ENCODE measurements around the gene NPM1. TPM values are rescaled to one million over a fixed set of nuclear protein-coding genes. Genes with fewer than 3 reads are reported as not detected.
"Not testable (repeated sequence)": the region's sequence is repeated elsewhere in the genome, so short reads cannot be mapped to it uniquely, and the experiment has no call there.

The NPM1 gene
- total and polyA plus RNA-seq, 5 experiments from 2014 or later = 960 to 1,305 (median 1,086) TPM

DNA sequence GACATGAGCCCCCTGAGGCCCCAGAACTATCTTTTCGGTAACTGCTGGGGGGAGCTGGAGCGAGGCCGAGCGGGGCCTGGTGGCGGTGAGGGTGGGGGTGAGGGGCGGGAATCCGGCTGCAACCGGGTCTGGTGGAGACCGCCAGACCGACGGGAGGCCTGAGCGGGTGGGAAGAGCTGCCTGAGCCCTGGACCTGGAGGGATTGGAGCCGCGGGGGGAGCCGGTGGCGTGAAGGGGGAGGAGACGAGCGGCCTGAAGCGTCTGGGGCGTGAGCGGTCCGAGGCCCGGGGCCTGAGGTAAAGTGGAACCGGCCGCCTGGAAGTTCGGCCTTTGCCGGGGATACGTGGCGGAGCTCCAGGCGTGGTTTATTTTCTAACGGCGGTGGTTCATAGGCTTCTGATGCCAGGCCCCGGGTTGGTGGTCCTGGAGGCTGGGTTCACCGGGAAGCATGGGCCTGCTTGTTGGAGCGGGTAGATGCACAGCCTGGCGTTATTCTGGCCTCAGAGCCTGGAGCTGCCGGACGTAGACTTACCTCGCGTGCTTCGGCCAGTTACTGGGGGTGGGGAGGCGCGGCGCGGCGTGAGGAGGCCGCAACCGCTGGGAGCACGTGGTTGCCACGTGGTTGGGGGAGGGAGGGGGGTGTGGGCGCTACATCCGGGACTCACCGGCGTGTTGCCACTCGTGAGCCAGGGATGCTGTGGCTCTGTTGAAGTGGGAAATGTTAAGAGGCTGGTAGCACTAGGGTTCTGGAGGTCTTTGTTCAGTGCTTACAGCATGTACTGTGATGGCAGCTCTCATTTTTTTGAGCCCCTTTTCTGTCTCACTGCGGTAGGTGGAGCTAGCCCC lies 544 bp downstream of the NPM1 start:
- H3K27me3 Mint-ChIP-seq = peaks cover 0 to 7% (median 0%) of the 10 kb centered on the region in 5 donors
- H3K27ac Mint-ChIP-seq = peak overlapping the region; percentile 98 to 100 (median 100)
- peak; percentile 70 to 89 (median 79) for DNase-seq
- peaks cover 0 to 5% (median 0%) of the 10 kb centered on the region in 9 donors for H3K9me3 Mint-ChIP-seq
- peaks cover 13 to 41% (median 14%) of the 10 kb centered on the region in 3 donors for H3K36me3 Mint-ChIP-seq
- peaks cover 30 to 63% (median 53%) of the 10 kb centered on the region in 4 donors for H3K4me1 Mint-ChIP-seq
- ATAC-seq = peak; percentile 21 to 34
- POLR2A ChIA-PET = interaction anchor here (0.5 to 2.6 kb wide), 18 partner anchors 11 to 1669 kb away, joined by 3 to 19 read pairs (median 3); partner anchors contain the start of genes FBXW11 and FGF18
- peak overlapping the region; percentile 91 to 99 (median 98) for H3K4me3 Mint-ChIP-seq

DNA sequence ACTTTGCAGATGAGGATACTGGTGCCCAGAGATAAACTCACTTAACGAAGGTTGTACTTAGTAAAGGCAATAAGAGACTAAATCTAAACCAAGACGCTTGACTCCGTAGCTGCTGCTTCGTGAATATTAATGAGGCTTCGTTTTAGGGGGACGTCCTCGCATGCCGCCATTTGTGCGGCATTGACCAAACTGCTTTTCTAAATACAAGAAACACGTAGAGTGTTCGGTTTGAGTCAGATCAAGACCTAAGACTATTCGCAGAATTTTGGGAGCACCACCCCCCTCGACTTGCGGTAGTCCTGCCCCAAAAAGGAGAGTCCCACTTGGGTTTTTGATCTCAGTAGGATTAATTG lies 1.1 kb downstream of the NPM1 start:
- Mint-ChIP-seq H3K36me3 (peaks cover 16 to 47% (median 18%) of the 10 kb centered on the region in 3 donors), H3K4me3 (peak overlapping the region; percentile 91 to 99 (median 98)), H3K9me3 (peaks cover 0 to 5% (median 0%) of the 10 kb centered on the region in 9 donors), H3K27ac (peak overlapping the region; percentile 98 to 100 (median 100)), H3K27me3 (peaks cover 0 to 7% (median 0%) of the 10 kb centered on the region in 5 donors), H3K4me1 (peaks cover 32 to 68% (median 58%) of the 10 kb centered on the region in 4 donors)
- ATAC-seq (no peak), DNase-seq (peak in 1 of 10 donors; percentile 25)
- POLR2A ChIA-PET = interaction anchor here (0.5 to 2.6 kb wide), 11 partner anchors 11 to 1669 kb away, joined by 3 to 19 read pairs (median 3); partner anchors contain the start of genes FBXW11 and FGF18

GRCh38 chr5:171390883-171391677 lies 3.4 kb downstream of the NPM1 start:
- Mint-ChIP-seq H3K36me3 (peaks cover 18 to 70% (median 28%) of the 10 kb centered on the region in 3 donors), H3K27me3 (peaks cover 0 to 7% (median 0%) of the 10 kb centered on the region in 5 donors), H3K4me1 (peaks cover 38 to 76% (median 70%) of the 10 kb centered on the region in 4 donors), H3K4me3 (peak overlapping the region; percentile 38 to 99 (median 86)), H3K9me3 (peaks cover 0 to 5% (median 0%) of the 10 kb centered on the region in 9 donors), H3K27ac (peak overlapping the region; percentile 2 to 81 (median 46))
- ATAC-seq = no peak
- POLR2A ChIA-PET = no interaction called here
- DNase-seq = no peak

DNA sequence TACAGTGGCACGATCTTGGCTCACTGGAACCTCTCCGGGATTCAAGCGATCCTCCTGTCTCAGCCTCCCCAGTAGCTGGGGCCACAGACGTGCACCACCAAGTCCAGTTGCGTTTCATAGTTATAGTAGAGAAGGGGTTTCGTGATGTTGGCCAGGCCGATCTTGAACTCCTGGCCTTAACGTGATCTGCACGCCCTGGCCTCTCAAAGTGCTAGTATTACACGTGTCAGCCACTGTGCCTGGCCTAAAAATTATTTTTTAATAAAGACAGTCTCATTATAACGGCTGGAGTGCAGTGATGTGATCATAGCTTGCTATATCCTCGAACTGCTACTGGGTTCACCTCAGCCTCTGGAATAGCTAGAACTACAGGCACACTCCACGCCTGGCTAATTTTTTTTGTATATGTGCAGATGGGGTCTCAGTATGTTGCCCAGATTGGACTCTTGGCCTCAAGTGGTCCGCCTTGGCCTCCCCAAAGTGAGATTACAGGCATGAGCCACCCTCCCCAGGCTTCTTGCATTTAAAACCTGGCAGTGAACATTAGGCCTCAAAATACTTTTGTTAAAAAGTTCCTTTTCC lies 4.4 kb downstream of the NPM1 start:
- peaks cover 0 to 5% (median 0%) of the 10 kb centered on the region in 9 donors for H3K9me3 Mint-ChIP-seq
- H3K27me3 Mint-ChIP-seq = peaks cover 0 to 7% (median 0%) of the 10 kb centered on the region in 5 donors
- peaks cover 38 to 78% (median 73%) of the 10 kb centered on the region in 4 donors for H3K4me1 Mint-ChIP-seq
- ATAC-seq (no peak), DNase-seq (no peak)
- POLR2A ChIA-PET = no interaction called here
- H3K4me3 Mint-ChIP-seq = peak overlapping the region in 1 of 10 donors; percentile 30
- peak overlapping the region in 1 of 10 donors; percentile 53 for H3K27ac Mint-ChIP-seq
- H3K36me3 Mint-ChIP-seq = peaks cover 18 to 80% (median 28%) of the 10 kb centered on the region in 3 donors

DNA sequence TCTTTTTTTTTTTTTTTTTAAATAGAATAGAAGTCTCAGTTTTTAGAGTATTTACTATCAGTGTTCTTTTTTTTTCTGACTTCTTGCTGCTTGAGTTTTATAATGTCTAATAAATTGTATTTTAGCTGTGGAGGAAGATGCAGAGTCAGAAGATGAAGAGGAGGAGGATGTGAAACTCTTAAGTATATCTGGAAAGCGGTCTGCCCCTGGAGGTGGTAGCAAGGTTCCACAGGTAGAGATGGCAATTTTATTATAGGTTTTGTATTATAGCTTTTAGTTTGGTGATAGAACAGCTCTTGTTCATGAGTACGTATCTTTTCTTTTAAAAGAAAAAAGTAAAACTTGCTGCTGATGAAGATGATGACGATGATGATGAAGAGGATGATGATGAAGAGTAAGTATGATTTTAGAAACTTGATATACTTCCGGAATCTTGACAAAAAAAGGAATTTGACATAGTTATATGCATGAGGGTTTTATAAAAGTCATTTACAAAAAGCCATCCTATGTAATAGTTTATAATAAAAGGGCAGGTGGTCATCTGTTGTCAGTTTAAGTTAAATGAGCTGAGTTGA lies 5.0 kb downstream of the NPM1 start:
- DNase-seq = no peak
- POLR2A ChIA-PET = no interaction called here
- no peak for ATAC-seq
- Mint-ChIP-seq H3K4me3 (peak overlapping the region in 6 of 10 donors; percentile 4 to 50 (median 34)), H3K4me1 (peaks cover 38 to 78% (median 74%) of the 10 kb centered on the region in 4 donors), H3K27me3 (peaks cover 0 to 5% (median 0%) of the 10 kb centered on the region in 5 donors), H3K36me3 (peaks cover 18 to 86% (median 30%) of the 10 kb centered on the region in 3 donors), H3K9me3 (peaks cover 0 to 5% (median 0%) of the 10 kb centered on the region in 9 donors), H3K27ac (peak overlapping the region in 5 of 10 donors; percentile 24 to 71 (median 53))

- H3K27me3 Mint-ChIP-seq = no peaks in the 10 kb centered on the region
- H3K36me3 Mint-ChIP-seq = peaks cover 14 to 96% (median 38%) of the 10 kb centered on the region in 3 donors
- H3K4me1 Mint-ChIP-seq = peaks cover 30 to 77% (median 71%) of the 10 kb centered on the region in 4 donors
- H3K4me3 Mint-ChIP-seq = peak overlapping the region in 2 of 10 donors; percentile 2 to 38
- peak overlapping the region in 2 of 10 donors; percentile 3 to 34 for H3K27ac Mint-ChIP-seq
- POLR2A ChIA-PET = no interaction called here
- no peaks in the 10 kb centered on the region for H3K9me3 Mint-ChIP-seq
- ATAC-seq (no peak), DNase-seq (no peak)
Measured at GRCh38 chr5:171395042-171395441, 7.4 kb downstream of the NPM1 start.

DNA sequence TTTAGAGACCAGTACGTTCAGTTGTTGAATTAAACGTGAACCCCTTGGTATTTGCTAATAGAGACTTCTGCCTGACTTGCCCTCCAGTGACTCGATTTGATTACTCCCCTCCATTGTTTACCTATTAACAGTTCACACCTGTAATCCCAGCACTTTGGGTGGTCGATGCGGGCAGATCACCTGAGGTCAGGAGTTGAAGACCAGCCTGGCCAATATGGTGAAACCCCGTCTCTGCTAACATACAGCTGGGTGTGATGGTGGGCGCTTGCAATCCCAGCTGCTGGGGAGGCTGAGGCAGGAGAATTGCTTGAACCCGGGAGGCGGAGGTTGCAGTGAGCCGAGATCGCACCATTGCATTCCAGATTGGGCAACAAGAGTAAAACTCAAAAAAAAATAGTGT lies 8.9 kb downstream of the NPM1 start:
- DNase-seq = not testable (repeated sequence)

DNA sequence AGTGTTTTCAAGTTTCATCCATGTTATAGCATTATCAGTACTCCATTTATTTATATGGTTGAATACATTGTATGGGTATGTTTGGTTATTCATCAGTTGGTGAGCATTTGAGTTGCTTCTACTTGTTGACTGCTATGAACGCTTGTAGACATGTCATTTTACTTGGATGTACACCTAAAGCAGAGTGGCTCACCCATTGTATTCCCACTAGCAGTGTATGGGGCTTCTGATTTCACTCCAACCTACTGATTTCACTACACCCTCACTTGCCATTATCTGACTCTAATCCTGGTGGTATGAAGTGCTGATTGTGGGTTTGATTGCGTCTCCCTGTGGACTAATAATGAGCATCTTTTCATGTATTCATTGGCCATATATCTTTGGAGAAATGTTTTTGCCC lies 9.5 kb downstream of the NPM1 start:
- Mint-ChIP-seq H3K36me3 (peaks cover 15 to 95% (median 41%) of the 10 kb centered on the region in 3 donors), H3K27me3 (no peaks in the 10 kb centered on the region), H3K27ac (peak overlapping the region in 1 of 10 donors; percentile 9), H3K4me3 (peak overlapping the region in 3 of 10 donors; percentile 10 to 26 (median 18)), H3K4me1 (peaks cover 22 to 69% (median 58%) of the 10 kb centered on the region in 4 donors), H3K9me3 (no peaks in the 10 kb centered on the region)
- ATAC-seq (no peak), DNase-seq (no peak)
- POLR2A ChIA-PET = no interaction called here

More for the DNA sequence above, 8.9 kb downstream of the NPM1 start:
- H3K4me3 Mint-ChIP-seq = peak overlapping the region in 2 of 10 donors; percentile 9 to 26
- H3K27me3 Mint-ChIP-seq, H3K9me3 Mint-ChIP-seq, ATAC-seq: not testable (repeated sequence)
- peaks cover 22 to 70% (median 59%) of the 10 kb centered on the region in 4 donors for H3K4me1 Mint-ChIP-seq
- H3K36me3 Mint-ChIP-seq = peaks cover 15 to 98% (median 38%) of the 10 kb centered on the region in 3 donors
- peak overlapping the region in 1 of 10 donors; percentile 50 for H3K27ac Mint-ChIP-seq
- POLR2A ChIA-PET = interaction anchor here (0.6 kb wide), 1 partner anchor 15 kb away, joined by 3 read pairs; no protein-coding TSS in a partner anchor

DNA sequence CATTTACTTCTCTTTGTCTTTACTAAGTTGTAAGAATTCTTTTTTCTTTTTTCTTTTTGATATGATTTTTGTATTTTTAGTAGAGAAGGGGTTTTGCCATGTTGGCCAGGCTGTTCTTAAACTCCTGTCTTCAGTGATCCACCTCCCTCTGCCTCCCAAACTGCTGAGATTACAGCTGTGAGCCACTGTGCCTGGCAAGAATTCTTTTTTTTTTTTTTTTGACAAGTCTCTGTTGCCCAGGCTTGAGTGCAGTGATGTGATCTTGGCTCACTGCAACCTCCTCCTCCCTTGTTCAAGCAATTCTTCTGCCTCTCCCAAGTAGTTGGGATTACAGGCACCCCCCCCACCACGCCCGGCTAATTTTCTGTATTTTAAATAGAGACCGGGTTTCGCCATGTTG lies 9.9 kb downstream of the NPM1 start:
- Mint-ChIP-seq H3K36me3 (peaks cover 14 to 92% (median 40%) of the 10 kb centered on the region in 3 donors), H3K27ac (peak overlapping the region in 1 of 10 donors; percentile 9), H3K4me3 (peak overlapping the region in 4 of 10 donors; percentile 1 to 26 (median 14)), H3K4me1 (peaks cover 21 to 67% (median 54%) of the 10 kb centered on the region in 4 donors), H3K27me3 (no peaks in the 10 kb centered on the region), H3K9me3 (no peaks in the 10 kb centered on the region)
- DNase-seq (no peak), ATAC-seq (no peak)
- POLR2A ChIA-PET = no interaction called here

GRCh38 chr5:171398660-171399059 lies 11.0 kb downstream of the NPM1 start:
- not testable (repeated sequence) for ATAC-seq, H3K27me3 Mint-ChIP-seq, H3K27ac Mint-ChIP-seq, H3K4me3 Mint-ChIP-seq, DNase-seq, H3K9me3 Mint-ChIP-seq
- H3K36me3 Mint-ChIP-seq = peaks cover 6 to 83% (median 34%) of the 10 kb centered on the region in 3 donors
- H3K4me1 Mint-ChIP-seq = peaks cover 15 to 57% (median 44%) of the 10 kb centered on the region in 4 donors
- POLR2A ChIA-PET = interaction anchor here (1.7 kb wide), 1 partner anchor 11 kb away, joined by 9 read pairs; the partner anchor contains the start of gene NPM1

- no peak overlapping the region for H3K4me3 Mint-ChIP-seq
- peaks cover 15 to 48% (median 41%) of the 10 kb centered on the region in 4 donors for H3K4me1 Mint-ChIP-seq
- no peaks in the 10 kb centered on the region for H3K9me3 Mint-ChIP-seq
- no peak for ATAC-seq
- no peaks in the 10 kb centered on the region for H3K27me3 Mint-ChIP-seq
- POLR2A ChIA-PET = interaction anchor here (1.7 kb wide), 1 partner anchor 12 kb away, joined by 9 read pairs; the partner anchor contains the start of gene NPM1
- DNase-seq = no peak
- peak overlapping the region in 2 of 10 donors; percentile 10 to 57 for H3K27ac Mint-ChIP-seq
- H3K36me3 Mint-ChIP-seq = peaks cover 4 to 73% (median 33%) of the 10 kb centered on the region in 3 donors
Measured at GRCh38 chr5:171400169-171400568, 12.5 kb downstream of the NPM1 start.

Measured in naive thymus-derived CD8-positive, alpha-beta T cell (primary cell).